K562 (cell line): ENCODE data around the gene TRAK1.

ENCODE experiments used
- CTCF ChIP-seq, 3 experiments: IDR thresholded peaks in 2 of 3; conservative IDR thresholded peaks in 1 of 3; 2 replicates each; pipeline ENCODE4 v1.5.1; 2011 to 2012; ENCODE audit warnings: low read length in 3 of 3, mild to moderate bottlenecking in 3 of 3, control low read depth in 2 of 3, improper control_type of control experiment in 1 of 3, inconsistent platforms in 1 of 3, low read depth in 1 of 3, mixed read lengths in 1 of 3, moderate library complexity in 1 of 3; ENCODE audit not compliant: insufficient read depth in 2 of 3
- JUND ChIP-seq, 2 experiments: IDR thresholded peaks; 2 replicates in 1 of 2; 3 replicates in 1 of 2; pipeline ENCODE4 v1.6.1; 2011; ENCODE audit warnings: borderline replicate concordance in 2 of 2, low read depth in 2 of 2, low read length in 2 of 2, improper control_type of control experiment in 1 of 2, missing biosample characterization in 1 of 2, missing genetic modification characterization in 1 of 2, missing genetic modification reagents in 1 of 2
- MXI1 ChIP-seq: IDR thresholded peaks from 2 replicates; pipeline ENCODE4 v1.6.1; 2011; ENCODE audit warnings: low read depth, mild to moderate bottlenecking, improper control_type of control experiment, low read length
- ZNF609 ChIP-seq: sonication (generic); formaldehyde crosslinking; IDR thresholded peaks from 2 replicates; pipeline ENCODE4 v1.8.1; 2023; ENCODE audit warnings: missing genetic modification reagents, mild to moderate bottlenecking, borderline replicate concordance

DNA sequence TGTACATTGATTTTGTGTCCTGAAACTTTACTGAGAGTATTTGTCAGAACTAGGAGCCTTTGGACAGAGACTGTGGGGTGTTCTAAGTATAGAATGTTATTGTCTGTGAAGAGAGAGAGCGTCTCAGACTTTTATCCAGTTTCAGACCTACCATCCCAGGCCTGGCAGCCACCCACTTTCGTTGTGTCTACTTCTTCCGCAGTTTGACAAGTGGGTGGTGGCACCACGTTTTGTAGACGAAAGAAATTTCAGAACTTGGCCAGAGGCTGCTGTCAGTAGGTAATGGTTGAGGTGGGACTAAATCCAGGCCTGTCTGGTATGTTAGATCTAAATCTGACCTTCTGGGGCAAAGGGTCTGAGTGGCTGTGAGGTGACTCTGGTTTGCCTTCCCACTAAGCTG, 13.4 kb upstream of the TRAK1 start:
- no peak for TF ChIP-seq MXI1
- TF ChIP-seq JUND (IDR thresholded peaks at IDR 0.05; ENCODE audit: borderline replicate concordance, low read depth, low read length): no peak
- TF ChIP-seq JUND (tag; IDR thresholded peaks at IDR 0.05; ENCODE audit: borderline replicate concordance, low read depth, low read length): no peak
- no peak for TF ChIP-seq CTCF (IDR thresholded peaks at IDR 0.05 in 2 of 3, conservative IDR thresholded peaks at IDR 0.05 in 1 of 3; ENCODE audit: insufficient read depth in 2 of 3, low read depth in 1 of 3, low read length in 3 of 3)
- no peak for TF ChIP-seq ZNF609 (CRISPR knock-in tag)
